ENCODE results near the gene ACBD6.

The ACBD6 gene

DNA sequence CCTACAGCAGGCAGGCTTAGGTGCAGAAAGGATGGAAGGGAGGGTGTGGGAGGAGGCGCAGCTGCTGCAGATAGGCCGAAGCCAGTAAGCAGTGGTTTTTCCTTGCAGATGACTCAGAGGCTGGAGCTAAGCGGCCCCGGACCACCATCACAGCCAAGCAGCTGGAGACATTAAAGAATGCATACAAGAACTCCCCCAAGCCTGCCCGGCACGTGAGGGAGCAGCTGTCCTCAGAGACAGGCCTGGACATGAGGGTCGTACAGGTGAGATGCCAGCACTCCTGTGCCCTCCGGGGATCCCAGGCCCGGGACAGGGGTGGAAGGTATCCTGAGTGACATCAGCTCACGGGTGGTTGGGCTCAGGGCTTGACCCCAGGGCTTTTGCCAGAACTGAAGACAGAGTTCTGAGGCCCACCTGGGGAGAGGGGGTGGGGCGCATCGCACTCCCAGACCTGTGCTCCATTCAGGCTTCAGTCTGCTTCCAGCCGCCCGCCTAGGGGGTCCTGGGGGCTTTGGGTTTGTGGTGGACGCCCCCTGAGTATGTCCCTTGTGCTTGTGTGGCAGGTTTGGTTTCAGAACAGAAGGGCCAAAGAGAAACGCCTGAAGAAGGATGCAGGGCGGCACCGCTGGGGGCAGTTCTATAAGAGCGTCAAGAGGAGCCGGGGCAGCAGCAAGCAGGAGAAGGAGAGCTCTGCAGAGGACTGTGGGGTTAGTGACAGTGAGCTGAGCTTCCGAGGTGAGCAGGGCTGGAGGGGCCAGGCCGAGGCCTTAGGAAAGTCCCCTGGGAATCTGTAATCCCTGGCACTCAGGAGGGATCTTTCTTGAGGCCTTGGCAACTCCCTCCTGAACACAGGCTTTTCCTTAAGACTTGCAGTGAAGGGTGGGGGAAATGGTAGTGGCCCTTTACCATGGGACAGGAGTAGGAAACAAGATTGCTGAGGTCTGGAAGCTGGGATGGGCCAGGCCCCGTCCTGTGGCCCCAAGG lies 230.8 kb downstream of the ACBD6 start:
- FAIRE-seq, result no peak
- DNase-seq (ENCODE audit: insufficient read length), result no peak
- no peak for TF ChIP-seq TAF1 (IDR thresholded peaks at IDR 0.05; ENCODE audit: borderline replicate concordance, low read depth, low read length)
- TF ChIP-seq POLR2AphosphoS5 (IDR thresholded peaks at IDR 0.05; ENCODE audit: low read depth, low read length), result no peak
- TF ChIP-seq POLR2A (IDR thresholded peaks at IDR 0.05; ENCODE audit: low read depth, low read length), result no peak

GRCh38 chr1:180270530-180271271 lies 231.7 kb downstream of the ACBD6 start:
- TF ChIP-seq POLR2A (IDR thresholded peaks at IDR 0.05; ENCODE audit: low read depth, low read length), result no peak
- TF ChIP-seq TAF1 (IDR thresholded peaks at IDR 0.05; ENCODE audit: borderline replicate concordance, low read depth, low read length), result no peak
- TF ChIP-seq POLR2AphosphoS5 (IDR thresholded peaks at IDR 0.05; ENCODE audit: low read depth, low read length), result no peak

DNA sequence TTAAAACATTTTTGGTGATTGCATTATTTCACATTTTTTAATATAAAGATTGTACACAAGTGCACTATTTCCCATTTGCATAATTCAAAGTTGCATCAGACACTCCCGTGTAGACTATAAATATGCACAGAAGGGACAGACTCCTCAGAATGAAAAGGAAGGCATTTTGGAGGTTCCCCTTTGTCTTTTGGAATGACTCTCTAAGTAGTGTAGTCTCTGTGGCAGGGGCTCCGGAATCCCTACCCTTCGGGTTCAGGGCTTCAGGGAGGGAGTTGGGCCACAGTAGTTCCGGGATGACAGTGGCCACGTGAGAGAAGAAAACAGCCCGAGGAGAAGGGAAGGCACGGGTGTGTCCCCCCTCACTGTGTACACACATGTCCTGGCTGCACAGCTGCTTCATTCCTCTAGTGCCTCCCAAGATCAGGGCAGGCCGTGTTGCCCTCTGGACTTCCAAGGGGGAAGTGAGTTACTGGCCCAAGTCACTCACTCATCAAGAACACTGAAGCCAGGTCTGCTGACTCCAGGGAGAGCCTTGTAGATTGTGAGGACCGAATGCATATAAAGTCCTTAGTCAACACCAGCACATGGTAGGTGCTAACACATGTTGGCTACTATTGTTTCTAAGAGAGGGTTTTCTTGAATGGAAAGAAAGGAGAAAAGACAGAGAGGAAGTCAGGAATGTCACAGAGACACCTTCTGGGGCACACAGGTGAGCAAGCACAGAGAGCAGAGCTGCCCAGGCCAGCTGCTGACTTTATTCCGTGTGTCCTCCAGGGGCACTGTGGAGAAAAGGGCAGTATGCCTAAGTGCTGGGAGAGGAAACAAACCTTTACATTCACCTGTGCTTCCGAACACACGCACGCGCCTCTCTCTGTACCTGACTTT lies 232.5 kb downstream of the ACBD6 start:
- DNase-seq (ENCODE audit: insufficient read length) (no peak), FAIRE-seq (no peak)
- TF ChIP-seq TAF1 (IDR thresholded peaks at IDR 0.05; ENCODE audit: borderline replicate concordance, low read depth, low read length) (no peak), POLR2A (IDR thresholded peaks at IDR 0.05; ENCODE audit: low read depth, low read length) (no peak), POLR2AphosphoS5 (IDR thresholded peaks at IDR 0.05; ENCODE audit: low read depth, low read length) (no peak)

More at GRCh38 chr1:180270530-180271271, 231.7 kb downstream of the ACBD6 start:
- DNase-seq (ENCODE audit: insufficient read length) (no peak), FAIRE-seq (no peak)

GRCh38 chr1:180268556-180269075 lies 233.8 kb downstream of the ACBD6 start:
- DNase-seq (ENCODE audit: insufficient read length) (no peak), FAIRE-seq (no peak)
- TF ChIP-seq POLR2A (IDR thresholded peaks at IDR 0.05; ENCODE audit: low read depth, low read length) (no peak), POLR2AphosphoS5 (IDR thresholded peaks at IDR 0.05; ENCODE audit: low read depth, low read length) (no peak), TAF1 (IDR thresholded peaks at IDR 0.05; ENCODE audit: borderline replicate concordance, low read depth, low read length) (no peak)

- TF ChIP-seq POLR2A (IDR thresholded peaks at IDR 0.05; ENCODE audit: low read depth, low read length) (no peak), TAF1 (IDR thresholded peaks at IDR 0.05; ENCODE audit: borderline replicate concordance, low read depth, low read length) (no peak), POLR2AphosphoS5 (IDR thresholded peaks at IDR 0.05; ENCODE audit: low read depth, low read length) (no peak)
- DNase-seq (ENCODE audit: insufficient read length) (no peak), FAIRE-seq (no peak)
Measured at GRCh38 chr1:180267761-180268555, 234.4 kb downstream of the ACBD6 start.

DNA sequence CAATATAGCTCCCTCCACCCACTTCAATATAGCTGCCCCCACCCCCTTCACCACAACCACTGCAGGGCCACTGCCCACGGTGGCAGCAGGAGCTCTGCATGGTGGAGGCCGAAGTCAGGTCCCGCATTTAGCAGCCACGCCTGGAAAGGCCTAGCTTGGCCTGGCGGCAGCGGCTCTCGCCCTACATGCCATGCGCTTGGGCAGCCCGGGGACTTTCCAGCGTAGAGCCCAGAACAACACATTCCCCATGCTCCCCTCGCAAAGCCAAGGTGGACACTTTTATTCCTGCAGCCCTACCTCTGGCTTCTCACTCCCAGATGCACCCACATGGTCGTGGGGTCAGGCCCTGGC lies 235.2 kb downstream of the ACBD6 start:
- FAIRE-seq (no peak), DNase-seq (ENCODE audit: insufficient read length) (no peak)
- TF ChIP-seq POLR2A (IDR thresholded peaks at IDR 0.05; ENCODE audit: low read depth, low read length), result no peak
- TF ChIP-seq TAF1 (IDR thresholded peaks at IDR 0.05; ENCODE audit: borderline replicate concordance, low read depth, low read length), result no peak
- no peak for TF ChIP-seq POLR2AphosphoS5 (IDR thresholded peaks at IDR 0.05; ENCODE audit: low read depth, low read length)

GRCh38 chr1:180266275-180267210 lies 235.8 kb downstream of the ACBD6 start:
- TF ChIP-seq TAF1 (IDR thresholded peaks at IDR 0.05; ENCODE audit: borderline replicate concordance, low read depth, low read length) (no peak), POLR2A (IDR thresholded peaks at IDR 0.05; ENCODE audit: low read depth, low read length) (no peak), POLR2AphosphoS5 (IDR thresholded peaks at IDR 0.05; ENCODE audit: low read depth, low read length) (no peak)
- FAIRE-seq (no peak), DNase-seq (ENCODE audit: insufficient read length) (no peak)

- no peak for TF ChIP-seq POLR2AphosphoS5 (IDR thresholded peaks at IDR 0.05; ENCODE audit: low read depth, low read length)
- TF ChIP-seq POLR2A (IDR thresholded peaks at IDR 0.05; ENCODE audit: low read depth, low read length), result no peak
- no peak for TF ChIP-seq TAF1 (IDR thresholded peaks at IDR 0.05; ENCODE audit: borderline replicate concordance, low read depth, low read length)
- FAIRE-seq, result no peak
- DNase-seq (ENCODE audit: insufficient read length), result no peak
Measured at GRCh38 chr1:180265871-180266270, 236.5 kb downstream of the ACBD6 start.

GRCh38 chr1:180265201-180265600 lies 237.2 kb downstream of the ACBD6 start:
- no peak for TF ChIP-seq POLR2A (IDR thresholded peaks at IDR 0.05; ENCODE audit: low read depth, low read length)
- no peak for TF ChIP-seq TAF1 (IDR thresholded peaks at IDR 0.05; ENCODE audit: borderline replicate concordance, low read depth, low read length)
- TF ChIP-seq POLR2AphosphoS5 (IDR thresholded peaks at IDR 0.05; ENCODE audit: low read depth, low read length), result no peak
- no peak for DNase-seq (ENCODE audit: insufficient read length)
- no peak for FAIRE-seq

All from GM12892 (cell line).